DMS 273 (cell line): ENCODE data around the gene ACER1.
"Not testable (repeated sequence)": the region's sequence is repeated elsewhere in the genome, so short reads cannot be mapped to it uniquely, and the experiment has no call there.

Experiments used
- DNase-seq: peaks from one replicate; lab custom pipeline; 2025; ENCODE audit not compliant: unreplicated experiment; lab: John Stamatoyannopoulos, UW

The ACER1 gene

DNA sequence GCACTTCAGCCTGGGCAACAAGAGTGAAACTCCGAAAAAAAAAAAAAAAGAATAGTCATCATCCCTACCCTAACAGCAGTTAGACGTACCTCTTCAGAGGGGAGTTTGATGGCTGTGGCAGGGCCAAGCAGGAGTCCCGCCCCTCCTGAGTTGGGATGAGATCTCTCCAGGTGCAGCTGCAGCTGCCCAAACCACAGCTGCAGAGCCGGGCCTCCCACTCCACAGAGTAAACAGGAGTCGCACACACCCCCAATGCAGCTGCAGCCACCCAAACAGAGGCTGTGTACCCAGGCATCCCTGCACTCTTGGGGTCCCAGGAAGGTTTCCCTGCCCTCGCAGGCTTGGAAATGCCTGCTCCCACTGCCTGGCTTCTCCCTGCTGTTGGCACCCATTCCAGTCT lies 36.2 kb downstream of the ACER1 start:
- no peak for DNase-seq

- DNase-seq = peak; percentile 36
Observed at GRCh38 chr19:6292006-6292405, 41.4 kb downstream of the ACER1 start.

DNA sequence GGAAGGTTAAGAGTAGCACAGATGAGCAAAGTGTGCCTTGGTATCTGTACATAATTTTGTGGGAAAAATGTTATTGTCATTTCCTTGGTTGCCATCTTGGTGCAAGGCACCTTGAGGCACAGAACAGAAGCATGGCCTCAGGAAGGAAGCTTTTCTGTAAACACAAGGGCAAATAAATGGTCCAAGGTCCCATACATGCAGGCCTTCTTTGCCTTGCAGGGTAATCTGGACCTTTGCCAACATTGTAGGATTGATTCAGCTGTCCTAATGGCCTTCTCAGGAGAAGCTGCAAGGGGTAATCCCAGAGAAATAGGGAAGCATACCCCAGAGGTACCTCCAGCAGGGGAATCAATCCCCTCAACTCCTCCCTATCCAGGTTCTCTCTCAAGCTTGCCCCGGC lies 44.7 kb downstream of the ACER1 start:
- DNase-seq = no peak

GRCh38 chr19:6287269-6287885 lies 46.0 kb downstream of the ACER1 start:
- DNase-seq = peak; percentile 23

GRCh38 chr19:6286676-6287075 lies 46.7 kb downstream of the ACER1 start:
- no peak for DNase-seq

DNA sequence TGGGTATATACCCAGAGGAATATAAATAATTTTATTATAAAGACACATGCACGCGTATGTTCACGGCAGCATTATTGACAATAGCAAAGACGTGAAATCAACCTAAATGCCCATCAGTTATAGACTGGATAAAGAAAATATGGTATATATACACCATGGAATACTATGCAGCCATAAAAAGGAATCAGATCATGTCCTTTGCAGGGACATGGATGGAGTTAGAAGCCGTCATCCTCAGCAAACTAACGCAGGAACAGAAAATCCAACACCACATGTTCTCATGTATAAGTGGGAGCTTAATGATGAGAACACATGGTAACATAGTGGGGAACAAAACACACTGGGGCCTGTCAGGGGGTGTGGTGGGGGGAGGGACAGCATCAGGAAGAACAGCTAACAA lies 51.0 kb downstream of the ACER1 start:
- not testable (repeated sequence) for DNase-seq

DNA sequence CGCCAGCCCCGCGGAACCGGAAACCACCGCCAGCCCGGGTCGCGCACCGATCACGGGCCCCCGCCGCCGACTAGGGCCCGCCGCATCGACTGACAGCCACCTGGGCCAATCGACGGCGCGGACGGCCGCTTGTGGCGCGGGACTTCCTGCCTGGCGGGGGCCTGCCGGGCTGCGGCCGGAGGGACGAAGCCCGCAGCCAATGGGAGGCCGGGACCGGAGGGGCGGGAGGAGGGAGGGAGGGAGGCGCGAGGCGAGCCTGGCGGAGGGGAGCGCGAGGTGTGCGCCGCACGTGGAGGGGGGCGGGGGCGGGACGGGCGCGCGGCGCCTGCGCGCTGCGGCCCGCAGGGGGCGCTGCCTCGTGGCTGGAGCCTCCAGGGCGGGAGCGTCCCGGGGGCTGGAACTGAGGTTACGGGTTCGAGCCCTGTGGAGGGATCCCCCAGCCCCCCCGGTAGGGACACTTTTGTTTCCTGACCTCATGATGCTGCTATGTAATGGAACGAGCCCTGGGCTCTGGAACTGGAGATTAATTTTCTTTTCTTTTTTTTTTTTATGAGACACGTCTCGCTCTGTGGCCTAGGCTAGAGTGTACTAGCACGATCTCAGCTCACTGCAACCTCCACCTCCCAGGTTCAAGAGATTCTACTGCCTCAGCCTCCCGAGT lies 53.4 kb downstream of the ACER1 start, which contains the start of gene MLLT1:
TSS of gene MLLT1 (minus strand) at position 45 of the 661 bp plus-strand sequence. CDS start 191 bp downstream, outside the sequence.
- peak; percentile 99 for DNase-seq

DNA sequence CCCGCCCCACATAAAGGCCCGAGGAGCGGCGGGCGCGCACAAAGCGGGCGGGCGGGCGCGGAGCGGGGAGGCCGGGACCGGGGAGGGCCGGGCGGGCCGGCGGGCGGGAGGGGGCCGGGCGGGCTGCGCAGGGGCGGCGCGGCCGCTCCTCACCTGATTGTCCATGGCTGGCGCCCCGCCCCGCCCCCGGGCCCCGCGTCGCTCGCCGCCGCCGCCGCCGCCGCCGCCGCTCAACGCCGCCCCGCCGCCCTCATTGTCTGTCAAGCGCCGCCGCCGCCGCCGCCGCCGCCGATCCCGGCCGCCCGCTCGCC lies 53.8 kb downstream of the ACER1 start:
- DNase-seq = no peak

DNA sequence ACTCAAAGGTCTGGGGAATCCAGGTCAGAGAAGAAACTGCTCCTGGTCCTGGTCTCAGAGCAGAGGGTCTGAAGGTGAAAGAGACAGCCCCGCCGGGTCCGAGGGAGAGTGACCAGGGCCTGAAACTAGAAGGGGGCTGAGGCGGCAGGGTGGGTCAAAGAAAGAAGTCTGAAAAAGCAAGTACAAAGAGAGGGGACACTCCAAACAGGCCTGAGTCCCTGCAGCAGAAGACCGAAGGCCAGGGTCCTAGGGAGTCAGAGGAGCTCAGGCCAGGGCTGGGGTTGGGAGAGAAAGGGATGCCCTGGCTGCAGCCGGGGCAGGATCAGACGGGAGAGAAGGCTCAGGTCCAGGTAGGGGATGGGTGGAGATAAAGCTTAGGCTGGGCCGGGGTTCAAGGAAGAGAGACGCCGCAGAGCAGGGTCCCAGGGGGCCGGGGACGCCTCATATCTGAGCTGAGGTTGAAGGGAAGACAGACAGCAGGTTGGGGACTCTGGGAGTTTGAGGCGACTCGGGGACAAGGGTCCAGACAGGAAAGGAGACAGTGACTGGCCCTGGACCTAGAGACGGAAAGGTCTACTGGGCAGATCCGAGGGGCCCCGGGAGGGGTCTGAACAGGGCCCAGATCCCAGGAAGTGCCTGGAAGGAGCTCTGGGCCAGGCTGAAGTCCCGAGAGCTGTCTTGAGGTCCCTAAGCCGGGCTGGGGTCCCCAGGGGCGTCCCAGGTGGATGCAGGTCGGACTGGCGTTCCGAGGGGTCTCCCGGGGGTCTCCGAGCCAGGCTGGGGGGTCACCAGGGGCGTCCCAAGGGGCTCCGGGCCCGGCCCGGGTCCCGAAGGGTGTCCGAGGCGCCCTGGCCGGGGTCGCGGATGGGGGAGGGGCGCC lies 54.4 kb downstream of the ACER1 start:
- DNase-seq = no peak

DNA sequence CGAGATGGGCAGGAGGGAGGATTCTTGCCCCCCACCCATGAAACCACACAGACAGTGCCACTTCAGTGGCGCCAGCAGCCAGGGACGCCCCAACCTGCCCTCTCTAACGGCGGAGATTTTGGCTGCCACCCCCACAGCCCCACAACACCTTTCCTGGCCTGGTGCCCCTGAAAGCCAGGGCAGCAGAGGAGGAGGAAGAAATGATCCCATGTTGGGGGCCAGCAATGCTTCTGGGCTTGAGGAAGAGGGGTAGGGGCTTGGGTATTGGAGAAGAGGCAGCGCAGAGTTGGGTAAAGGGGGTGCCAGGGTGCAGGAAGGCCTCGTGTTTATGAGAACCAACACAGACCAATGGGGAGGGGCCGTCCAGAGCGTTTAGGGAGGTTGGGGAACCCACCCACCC lies 55.4 kb downstream of the ACER1 start:
- no peak for DNase-seq

DNA sequence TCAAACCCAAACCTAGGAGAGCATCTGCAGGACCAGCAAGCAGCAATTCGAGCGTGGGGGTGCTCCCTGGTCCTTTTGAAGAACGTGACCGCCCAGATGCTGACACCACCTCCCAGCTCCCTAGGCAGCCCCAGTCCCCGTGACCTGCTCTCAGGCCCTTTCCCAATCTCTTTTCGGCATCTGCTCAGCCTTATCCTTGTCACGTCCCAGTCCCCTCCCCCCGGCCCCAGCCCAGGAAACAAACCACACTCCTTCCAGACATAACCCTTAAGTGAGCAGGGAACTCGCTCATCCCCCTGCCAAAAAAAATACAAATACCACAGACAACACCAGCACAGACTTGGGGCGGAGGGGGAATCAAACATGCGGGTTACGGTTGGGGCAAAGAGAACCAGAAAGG lies 57.0 kb downstream of the ACER1 start:
- no peak for DNase-seq

GRCh38 chr19:6275170-6275744 lies 58.2 kb downstream of the ACER1 start:
- DNase-seq = no peak

- no peak for DNase-seq
Observed at GRCh38 chr19:6274756-6275155, 58.7 kb downstream of the ACER1 start.

DNA sequence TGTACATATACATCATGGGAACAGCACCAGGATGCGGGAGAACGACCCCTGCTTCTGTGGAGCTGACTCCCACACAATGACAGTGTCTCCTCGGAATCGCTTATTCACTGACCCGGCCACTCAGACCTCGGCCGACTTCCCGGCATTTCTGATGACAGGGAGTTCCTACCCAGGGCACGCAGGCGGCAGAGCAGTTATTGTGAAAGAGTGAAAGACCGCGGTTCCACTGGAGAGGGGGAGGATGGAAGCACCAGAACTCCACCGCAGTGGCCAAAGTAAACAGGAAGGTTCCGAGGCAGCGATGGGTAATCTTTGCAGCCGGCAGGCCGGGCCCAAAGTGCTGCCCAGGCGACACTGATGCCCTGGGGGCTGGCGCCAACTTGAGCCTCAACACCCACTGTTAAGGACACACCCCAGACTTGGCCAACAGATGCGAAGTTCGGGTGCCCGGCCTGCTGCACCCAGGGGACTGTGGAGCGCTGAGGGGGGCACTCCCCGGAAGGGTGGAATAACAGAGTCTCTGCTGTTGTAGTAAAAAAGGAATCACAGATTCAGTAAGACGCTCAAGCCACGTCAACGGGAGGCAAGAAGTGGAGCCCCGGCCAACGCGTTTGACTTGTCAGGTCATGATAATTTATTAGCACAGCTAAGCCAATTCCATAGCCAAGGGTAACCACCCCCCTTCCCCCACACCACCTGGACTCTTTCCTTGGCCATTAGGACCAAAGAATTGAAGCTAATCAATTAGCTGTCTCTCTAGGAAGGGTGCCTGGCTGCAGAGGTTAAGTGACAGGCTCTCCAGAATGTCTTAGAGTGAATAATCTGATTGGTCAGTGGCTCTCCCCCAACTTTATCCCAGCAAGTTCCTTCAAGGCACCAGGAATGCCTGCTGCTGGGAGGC lies 59.5 kb downstream of the ACER1 start:
- peak; percentile 75 for DNase-seq

- DNase-seq = no peak
Observed at GRCh38 chr19:6272913-6273600, 60.4 kb downstream of the ACER1 start.

DNA sequence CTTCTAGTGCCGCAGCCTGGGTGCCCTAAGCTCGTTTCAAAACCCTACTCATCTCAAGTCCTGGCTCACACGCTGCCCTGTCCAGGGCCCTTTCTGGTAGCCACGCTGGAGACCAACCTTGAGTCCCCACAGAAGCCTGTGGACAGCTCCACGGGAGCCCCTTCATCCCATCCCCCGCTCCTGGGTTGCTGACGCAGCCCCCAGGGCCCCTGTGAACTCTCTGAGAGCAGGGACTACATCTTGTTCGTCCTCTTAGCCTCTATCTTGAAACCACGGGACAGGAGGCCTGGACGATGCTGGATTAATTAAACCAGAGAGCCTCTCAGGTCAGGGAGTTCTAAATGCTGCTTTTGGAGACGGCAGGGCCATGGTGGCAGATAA lies 61.0 kb downstream of the ACER1 start:
- no peak for DNase-seq

DNA sequence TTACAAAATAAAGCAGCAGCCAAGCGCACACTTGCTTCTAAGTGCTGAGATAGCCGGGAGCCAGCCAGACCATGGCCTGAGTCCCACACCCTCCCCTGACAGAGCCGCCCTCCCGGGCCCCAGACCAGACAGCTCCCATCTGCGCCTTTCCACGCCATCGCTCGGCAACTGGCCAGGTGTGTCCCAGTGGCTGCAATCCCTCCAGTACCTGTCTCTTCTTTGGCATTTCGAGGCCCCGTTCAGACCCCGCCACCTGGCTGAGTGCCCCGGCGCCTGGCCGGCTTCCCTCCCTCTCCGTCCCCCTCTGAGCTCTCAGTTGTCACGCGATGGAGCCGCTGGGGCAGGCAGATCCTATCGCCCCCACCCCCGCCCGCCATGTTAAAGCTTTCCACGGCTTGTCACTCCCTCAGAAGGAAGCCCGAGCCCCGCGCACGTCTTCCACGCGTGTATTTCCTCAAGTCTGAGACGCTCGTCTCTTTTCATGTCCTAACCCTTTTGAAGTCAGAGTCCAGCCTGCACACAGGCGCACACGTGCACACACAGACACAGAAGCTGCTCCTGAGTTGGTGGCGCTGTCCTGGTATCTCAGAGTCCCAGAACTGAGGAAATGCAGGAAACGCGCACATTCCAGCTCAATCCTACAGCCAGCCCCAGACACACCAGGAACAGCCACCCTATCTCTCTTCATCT lies 61.5 kb downstream of the ACER1 start:
- peak; percentile 69 for DNase-seq

DNA sequence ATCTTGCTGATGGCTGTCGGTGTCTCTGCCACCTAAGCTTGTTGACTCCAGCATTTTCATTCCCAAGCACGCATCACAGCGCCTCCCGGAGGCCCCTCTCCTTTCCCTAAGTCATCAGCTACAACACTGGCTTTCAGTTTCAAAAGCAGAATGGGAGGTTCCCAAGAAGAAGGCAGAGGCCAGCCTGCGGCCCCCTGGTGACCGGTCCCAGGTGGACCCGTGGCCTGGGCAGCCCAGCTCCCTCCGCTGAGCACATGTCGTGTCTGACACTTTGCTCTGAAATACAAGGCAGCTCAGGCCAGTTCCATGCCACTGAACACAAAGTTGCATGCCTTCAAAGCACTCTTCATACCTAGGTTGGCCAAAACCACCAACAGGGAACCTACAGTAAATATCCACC lies 62.2 kb downstream of the ACER1 start:
- no peak for DNase-seq

GRCh38 chr19:6270822-6271221 lies 62.6 kb downstream of the ACER1 start:
- DNase-seq = no peak
